NCI-H526 (cell line): ENCODE measurements around the gene VSTM4.

Experiments used
- DNase-seq, 2 experiments: peaks; one replicate each; lab custom pipeline; 2025; lab: John Stamatoyannopoulos, UW

Gene VSTM4

DNA sequence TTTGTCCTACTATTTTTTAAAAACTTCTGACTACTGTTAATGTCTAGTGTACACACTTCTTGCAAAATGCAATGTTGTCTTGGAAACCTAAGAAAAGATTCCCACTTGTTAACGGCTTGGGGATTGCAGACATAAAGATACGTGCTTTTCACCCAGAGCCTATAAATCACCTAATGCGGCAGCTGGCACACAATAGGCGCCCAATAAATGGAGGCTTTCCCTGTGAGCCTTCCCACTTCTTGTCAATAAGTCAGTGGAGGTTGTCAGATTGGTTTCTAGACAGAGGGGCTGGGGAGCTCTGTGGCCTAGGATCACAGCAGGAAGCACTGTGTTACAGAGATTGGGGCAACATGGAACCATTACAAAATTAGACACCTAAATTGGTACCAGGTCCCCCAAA lies 74.7 kb downstream of the VSTM4 start:
- DNase-seq = no peak

DNA sequence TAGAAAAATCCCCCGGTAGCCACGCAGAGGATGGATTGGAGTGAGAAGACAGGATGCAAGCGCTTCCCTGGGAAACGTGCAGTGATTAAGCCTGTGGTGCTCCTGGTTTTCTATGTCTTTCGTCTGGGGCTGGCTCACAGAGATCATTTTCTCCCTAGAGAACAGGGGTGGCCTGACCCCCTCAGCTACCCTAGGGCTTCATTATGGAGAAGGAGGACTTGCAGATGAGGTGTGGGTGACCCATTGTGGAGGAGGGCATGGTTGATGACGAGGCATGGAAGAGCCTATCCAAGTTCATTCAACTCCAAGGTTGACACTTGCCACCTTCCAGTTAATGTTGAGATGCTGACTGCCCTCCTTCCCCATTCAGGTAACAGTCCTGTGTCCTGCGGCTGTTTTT lies 75.9 kb downstream of the VSTM4 start:
- no peak for DNase-seq

DNA sequence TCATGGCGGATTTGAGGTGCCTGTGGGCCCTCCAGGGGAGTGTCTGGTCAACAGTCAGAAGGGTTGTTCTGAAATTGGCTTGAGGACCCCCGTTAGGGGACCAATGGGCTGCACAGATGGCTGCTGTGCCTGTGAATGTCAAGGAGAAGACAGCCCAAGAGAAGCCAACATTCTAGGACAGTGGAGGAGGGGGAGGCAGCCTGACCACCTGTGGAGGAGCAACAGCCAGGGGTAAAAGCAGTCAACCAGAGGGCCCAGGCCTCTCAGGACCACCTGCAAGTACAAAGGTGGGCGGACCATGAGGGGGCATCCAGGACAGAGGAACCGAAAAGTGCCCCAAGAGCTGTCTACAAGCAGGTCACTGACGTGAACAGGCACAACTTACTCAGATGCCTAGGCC lies 76.6 kb downstream of the VSTM4 start:
- DNase-seq = no peak

DNA sequence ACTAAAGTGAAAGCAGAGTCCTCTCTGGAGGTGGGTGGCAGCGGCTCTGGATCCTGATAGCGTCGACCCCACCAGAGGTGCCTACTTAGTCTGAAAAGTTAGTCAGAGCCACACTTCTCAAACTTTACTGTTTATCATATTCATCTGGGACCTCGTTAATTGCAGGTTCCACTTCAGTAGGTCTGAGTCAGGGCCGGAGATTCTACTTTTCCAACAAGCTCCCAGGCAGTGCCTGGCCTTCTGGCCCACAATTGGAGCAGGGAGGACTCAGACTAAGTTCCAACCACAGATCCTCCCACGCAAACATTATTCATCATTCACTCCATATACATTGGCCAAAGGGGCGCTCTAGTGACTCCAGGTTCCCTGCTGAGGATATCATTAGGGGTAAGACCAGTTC lies 78.1 kb downstream of the VSTM4 start:
- DNase-seq = no peak

DNA sequence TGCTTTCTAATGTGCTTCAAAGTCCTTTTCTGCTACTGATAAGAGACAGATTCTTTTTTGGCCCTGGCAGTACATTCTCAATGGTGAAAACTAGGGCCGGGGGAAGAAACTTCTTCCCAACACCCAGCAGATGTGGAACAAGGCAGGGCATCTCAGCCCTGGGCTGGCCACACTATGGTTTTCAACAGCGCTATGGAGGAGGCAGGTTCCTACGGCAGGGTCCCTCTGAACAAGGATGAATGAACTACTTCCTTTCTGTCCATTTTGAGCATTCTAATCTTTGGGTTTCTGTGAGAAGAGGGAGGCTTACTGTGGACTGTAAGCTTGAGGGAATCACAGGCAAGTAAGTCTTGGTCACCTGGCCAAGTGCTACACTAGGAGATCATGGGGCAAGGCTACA lies 78.7 kb downstream of the VSTM4 start:
- DNase-seq = no peak

DNA sequence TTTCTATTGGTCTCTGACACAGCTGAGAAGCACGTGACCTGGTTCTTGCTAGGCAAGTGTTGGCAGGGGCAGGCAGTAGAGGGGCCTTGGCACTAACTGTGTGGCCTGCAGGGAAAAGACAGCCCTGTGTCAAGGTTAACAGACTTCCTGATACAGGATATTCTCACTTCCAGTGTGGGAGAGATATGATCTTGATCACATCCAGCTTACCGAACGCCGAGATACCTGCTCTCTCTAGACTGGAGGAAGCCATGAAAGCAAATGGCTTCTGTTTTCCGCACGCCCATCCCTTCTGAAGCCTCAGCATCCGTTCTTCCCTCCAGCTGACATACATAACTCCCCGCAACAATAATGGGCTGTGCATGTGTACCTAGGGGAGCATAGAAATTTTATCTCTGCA lies 79.4 kb downstream of the VSTM4 start:
- no peak for DNase-seq

DNA sequence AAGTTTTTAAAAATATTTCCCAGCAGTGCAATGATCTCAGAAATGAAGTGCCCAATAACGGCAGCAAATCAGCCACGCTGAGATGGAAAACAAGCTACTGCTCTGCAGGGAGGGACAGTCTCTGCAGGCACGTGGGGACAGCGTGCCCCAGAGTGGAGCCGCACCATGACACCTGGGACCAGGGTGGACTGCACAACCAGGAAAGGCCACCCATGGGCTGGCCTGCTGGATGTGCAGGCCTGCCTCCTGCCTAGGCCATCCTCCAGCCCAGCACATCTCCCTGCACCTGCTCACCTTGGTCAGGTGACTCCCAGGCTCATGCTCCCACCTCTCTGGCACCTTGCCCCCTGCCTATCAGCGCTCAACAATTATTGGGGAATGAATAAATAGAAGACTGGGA lies 80.4 kb downstream of the VSTM4 start:
- no peak for DNase-seq

DNA sequence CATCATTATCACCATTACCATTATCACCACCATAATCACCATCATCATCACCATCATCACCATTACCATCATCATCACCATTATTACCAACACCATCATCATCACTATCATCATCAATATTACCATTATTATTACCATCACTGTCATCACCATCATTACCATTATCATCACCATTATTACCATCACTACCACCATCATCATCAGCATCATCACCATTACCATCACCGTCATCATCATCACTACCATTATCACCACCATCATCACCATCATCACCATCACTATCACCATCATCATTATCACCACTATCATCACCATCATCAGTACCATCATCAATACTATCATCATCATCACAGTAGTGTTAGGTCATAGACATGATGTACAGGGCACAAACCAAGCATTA lies 81.4 kb downstream of the VSTM4 start:
- no peak for DNase-seq

DNA sequence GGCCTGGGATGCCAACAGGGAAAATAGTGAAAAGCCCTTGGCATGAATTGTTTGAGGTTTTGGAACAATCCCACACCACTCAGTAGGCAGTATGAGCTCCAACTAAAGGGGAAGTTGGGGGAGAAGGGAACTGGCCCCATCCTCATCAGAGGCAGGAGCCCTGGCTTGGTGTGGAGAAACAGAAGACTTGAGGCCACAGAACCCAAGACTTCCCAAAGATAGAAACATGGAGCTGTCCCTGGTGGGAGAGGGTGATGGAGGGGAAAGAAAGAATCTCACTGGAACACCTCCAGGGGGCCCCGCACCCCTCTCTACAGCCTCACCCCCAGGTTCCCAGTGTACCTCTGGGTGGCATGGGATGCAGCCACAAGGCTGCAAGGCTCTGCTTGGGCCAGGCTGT lies 85.7 kb downstream of the VSTM4 start:
- DNase-seq = no peak

DNA sequence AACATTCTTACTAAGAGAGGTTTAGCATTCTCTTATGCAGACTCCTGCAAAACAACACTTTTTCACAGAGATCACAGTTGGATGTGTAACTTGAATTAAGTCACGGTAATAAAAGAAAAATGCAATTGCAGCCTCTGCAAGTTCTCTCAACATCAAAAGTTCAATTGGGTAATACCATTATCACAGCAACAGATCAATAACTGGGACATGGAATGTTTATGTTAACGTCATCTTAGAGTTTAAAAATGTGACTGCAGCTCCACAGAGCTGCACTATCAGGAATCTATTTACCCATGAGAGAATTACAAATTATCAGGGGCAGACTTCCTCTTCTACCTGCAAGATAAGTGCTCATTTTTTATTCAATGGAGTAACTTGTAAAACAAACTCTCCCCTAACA lies 86.7 kb downstream of the VSTM4 start:
- DNase-seq = no peak

DNA sequence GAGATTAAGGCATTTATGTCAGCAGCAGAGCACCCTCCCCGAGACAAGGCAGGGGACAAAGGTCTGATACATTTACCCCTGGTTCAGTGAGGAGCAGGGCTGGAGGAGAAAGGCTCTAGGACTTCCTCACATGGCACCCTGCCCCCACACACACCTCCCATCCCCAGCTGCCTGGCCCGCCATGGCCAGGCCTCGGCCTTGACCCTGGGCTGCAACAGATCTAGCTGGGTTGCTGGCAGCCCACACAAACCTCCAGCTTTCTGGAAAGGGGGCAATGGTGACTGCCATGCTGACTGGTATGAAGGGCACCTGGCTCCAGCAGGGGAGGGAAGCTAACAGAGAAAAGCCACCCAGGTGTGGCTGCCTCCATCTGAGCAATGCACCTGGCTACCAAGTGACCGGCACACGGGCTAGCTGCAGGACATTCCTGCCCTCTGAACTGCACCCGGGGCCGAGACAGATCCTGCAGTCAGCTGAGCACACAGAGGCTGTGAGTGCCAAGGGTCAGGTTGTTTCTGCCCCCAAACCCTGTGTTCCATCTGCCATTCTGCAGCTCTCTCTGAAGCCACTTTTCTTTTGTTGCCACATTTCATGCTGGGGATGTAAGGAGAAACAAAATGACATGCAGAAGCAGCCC lies 89.9 kb downstream of the VSTM4 start:
- no peak for DNase-seq

DNA sequence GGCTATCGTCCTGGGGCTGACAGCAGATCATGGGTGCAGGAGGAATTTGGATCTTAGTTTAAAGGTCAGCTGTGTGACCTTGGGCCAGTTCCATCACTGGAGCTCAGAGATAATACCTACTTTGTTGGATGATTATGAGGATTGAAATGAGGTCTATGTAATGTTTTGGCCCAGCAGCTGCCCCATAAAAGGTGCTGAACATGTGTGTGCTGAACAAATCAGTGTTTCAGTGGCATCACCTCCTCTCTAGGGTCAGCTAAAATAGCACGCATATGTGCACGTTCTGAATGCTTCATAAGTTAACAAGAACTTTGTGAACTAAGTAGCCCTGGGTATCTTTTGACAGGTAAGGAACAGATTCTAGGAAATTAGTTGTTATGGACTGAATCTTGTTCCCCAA lies 90.8 kb downstream of the VSTM4 start:
- DNase-seq = no peak

DNA sequence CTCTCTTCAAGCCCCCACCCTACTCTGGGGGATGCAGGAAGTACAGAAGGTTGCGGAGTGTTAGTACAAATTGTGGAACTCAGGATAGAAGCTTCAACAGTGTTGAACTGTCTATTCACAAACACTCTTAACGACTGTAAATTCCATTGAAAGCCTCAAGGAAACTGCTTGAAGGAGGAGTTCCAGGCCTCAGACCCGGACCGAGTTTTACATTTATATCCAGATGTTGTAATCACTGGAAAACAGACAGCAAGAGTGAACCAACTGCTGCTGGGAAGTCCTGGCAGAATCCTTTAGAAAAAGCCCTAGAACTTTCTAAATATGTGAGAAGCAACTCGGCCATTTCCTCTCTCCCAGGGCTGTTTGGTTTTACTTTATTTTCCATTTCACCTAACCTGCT lies 91.6 kb downstream of the VSTM4 start:
- no peak for DNase-seq

DNA sequence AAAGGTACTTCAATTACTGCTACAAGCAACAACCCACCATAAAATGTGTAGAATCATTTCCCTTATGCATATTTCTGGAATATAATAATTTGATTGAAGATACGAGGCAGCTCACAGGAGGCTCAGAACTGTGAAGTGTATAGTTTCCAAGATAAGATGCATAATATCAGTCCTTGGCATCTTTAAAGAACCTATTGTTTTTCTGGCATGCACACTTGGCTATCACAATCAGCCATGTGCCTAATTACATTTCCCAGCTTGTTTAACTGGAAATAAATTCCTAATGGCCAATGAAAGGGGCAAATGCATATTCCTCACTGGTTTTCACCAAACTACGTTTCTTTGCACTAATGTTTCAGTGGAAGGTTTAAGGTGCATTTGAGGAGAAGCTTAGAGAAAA lies 92.3 kb downstream of the VSTM4 start:
- DNase-seq = no peak

DNA sequence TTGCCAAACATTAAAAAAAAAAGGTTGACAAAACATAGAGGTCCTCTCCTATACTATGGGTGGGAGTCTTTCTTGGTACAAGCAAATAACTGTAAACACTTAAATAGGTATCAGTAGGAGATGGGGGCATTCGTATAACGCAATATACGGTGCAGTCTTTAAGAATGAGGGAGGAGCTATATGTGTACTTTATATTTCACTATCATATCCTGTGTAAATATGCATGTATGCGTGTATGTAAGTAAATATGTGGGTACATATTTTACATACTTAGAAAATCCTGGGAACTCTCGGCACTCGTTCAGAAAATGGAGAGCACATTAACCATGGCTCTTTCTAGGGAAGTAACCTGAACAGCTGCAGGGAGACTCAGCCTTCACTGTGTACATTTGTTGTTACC lies 93.6 kb downstream of the VSTM4 start:
- DNase-seq = no peak

DNA sequence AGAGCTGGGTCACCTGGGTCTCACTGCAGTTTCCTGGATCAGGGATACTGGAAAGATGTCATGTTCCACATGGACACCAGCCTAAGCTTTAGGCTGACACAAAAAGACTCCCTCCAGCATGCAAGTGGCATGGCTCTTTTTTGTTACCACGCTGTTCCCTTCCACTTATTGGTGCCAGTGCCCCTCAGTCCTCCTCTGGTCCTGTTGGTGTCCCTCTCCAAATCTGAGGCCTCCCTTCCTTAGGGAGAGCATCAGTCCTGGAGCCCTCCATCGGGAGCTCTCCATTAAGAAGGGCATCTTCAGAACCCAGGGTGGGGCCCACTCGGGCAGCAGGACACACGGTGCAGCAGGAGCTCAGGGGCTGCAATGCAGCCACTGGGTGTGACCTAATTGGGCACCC lies 99.6 kb downstream of the VSTM4 start:
- DNase-seq = no peak

DNA sequence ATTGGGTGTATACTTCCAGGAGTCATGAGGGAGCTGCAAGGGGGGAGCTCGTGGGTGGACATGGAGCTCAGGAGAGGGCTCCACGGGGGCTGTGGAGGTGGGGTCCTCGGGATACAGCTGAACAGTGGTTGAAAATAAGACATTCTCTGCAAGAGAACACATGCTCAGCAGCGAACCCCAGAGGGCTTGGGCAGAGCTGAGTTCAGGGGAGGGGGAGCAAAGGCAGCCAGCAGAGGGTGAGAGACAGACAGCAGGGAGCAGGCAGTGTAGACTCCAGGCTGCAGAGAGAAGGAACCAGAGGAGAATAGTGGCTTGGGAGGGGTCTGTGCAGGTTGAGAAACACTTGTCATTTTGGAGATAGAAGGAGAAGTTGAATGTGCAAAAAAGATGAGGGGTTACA lies 102.7 kb downstream of the VSTM4 start:
- no peak for DNase-seq

DNA sequence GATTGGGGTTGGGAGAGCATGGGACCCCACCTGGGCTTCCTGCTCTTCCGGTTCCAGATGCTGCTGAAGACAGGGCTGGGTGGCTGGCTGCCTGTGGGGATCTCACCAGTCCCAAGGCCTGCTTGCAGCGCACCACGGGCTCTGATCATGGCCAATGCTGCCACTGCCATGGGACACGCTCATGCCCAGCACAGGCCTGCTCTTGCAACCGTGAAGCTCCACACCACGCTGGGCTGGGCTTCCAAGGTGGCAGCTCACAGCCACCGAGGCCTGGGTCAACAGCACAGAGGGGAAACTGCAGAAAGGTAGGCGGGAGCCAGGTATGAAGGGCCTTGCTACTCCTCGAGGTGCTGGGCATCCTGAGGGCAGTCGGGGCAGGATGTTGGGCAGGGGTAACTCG lies 103.6 kb downstream of the VSTM4 start:
- DNase-seq = no peak

DNA sequence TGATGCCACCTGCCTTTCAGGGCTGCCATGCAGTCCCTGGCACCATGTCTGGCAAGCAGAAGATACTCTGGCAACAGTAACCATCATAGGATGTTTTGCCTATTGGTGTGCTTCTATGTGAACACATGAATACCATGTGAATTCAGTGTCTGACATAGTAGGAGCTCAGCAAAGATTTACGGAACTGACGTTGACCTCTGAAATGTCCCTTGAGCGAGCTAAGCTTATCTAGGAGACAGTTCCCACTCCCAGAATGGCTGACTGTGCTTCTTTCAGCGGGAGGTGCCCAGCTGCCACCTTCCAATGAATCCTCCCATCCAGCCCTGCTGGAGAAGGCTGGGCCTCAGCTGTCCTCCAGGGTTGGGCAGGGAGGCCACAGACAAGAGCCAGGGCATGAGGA lies 104.5 kb downstream of the VSTM4 start:
- no peak for DNase-seq

DNA sequence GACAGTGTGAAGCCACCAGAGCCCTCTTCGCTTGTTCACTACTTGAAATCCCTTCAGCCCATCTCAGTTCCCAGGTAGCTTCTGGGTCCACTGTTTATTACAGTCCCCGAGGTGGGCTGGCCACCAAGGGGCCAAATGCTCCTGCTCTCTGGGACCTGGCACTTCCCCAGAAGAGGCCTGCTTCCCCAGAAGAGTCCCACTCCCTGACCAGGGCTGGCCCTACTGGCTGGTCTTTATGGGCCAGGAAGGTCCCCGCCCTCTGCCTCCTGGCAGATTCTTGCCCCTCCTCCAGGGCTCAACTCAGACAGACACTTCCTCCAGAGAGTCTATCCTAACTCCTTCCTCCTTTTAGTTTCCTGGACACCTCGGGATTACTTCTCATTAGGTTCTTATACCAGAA lies 105.0 kb downstream of the VSTM4 start:
- no peak for DNase-seq

DNA sequence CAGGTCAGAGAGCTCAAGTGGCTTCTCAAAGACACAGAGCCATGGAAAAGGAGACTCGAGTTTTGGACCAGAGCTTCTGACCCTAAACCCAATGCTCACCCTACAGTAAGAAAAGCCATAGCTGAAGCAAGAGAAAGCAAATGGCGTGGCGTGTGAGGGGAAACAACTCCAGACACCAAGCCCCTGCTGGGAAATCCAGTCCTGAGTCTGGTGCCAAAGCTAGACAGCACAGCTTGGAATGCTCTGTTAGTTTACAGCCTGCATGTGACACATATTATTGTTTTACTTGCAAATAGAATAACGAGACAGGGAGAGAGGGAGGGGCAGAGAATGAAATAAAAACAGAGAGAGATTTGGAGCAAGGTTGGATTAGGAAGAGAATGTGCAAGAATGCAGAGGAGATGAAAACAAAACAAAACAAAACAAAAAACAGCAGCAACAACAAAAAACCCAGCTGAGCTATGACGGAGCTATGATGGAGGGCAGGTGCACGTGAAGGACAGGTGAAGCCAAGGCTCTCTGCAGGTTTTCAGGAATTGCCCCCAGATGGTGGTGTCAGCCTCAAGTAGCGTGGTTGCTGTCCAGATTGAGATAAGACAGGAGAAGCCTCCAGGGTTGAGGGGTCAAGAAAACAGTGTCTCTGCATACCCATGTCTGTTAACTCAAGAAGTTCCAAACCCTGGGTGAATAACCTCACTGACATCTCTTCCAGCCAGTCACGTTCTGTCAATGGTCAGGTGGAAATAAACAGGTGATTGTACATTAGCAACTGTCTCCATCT lies 105.9 kb downstream of the VSTM4 start:
- peak in 1 of 2 experiments; percentile 44 for DNase-seq

DNA sequence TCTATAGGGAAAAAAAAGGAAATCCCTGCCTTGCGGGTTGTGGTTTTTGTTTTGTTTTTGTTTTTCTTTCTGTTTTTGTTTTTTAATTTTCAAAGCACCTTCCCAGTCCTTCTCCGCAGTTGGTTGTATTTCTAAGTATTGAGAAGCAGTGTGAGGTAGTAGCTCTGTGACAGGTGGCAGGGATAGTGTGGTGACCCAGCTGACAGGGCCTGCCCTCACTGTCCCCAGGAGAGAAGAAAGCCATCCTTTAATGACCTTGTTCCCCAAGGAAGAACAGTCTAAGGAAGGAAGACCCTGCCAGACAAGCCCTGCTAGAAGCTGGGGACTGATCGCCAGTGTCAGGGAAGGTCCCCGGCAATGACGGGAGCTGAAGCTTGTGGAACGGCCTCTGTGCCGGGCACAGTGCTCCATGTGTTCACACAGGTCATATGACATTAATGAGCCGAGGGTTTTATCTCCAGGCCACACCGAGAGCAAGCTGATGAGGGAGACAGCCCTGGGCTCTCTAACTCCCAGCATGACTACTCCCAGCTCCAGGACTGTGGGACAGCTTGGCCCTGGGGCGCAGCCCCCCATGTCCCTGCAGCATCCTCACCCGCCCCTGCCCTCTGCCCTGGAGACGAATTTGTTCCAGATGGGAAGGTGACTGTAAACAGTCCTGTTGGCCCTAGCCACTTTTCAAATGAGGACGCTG lies 106.7 kb downstream of the VSTM4 start:
- DNase-seq = no peak

DNA sequence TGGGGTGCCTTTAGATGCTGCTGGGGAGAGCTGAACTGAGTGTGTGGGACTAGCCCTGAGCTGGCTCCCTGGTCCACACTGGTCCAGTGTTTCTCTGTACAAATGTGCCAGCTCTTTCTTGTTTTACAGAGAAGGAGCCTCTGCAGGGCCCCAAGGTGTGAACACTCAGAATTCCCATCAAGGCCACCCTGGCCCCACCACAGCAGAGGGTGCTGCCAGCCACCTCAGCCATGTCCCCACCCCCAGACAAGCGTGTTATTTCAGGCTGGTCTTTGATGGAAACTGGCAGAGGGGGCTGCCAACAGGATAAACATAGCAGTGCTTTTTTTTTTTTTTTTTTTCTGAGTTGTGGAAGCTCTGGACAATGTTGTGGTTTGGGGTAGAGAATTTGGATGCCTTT lies 107.2 kb downstream of the VSTM4 start:
- DNase-seq = no peak
